Measurements from ENCODE around the gene GGT5.

GGT5 gene

DNA sequence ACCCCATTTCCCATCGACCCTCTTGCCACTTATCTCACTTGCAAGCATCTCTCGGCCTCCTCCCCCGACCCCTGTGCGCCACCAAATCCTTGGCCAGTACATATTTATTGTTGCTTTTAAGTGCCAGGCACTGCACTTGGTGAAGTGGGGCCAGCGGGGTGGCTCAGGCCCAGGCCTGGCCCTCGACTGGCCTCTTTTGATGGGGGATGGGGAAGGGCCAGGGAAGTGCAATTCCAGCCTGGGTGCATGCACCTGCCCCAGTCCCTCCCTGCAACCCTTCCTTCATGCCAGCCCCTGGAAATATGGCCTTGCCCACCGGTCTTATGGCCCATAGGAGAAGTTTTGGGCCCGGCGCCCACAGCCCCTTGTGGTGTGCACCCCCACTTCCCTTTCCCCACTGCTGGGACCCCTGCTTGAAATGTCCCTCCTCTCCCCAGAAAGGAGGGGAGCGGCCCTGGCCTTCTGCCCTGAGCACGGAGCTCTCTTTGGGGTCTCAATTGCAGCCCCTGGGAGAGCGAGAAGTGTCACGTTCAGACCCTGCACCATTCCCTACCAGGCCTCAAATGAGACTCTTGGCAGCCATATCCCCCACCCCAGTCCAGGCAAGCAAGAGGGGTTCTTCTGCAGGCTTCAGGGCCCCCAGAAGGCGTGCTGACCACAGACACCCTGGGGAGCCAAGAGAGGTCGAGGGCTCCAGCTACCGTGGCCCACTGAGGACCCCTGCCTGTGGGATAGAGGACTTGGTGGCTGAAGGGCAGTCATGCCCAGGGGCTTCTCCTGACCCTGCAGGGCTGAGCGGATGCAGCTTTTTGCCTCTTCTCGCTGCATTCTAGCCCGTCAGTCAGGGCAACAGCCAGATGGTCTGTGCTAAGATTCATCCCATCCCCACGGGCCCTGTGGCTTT lies 62.6 kb downstream of the GGT5 start:
- DNase-seq = peak; percentile 11

DNA sequence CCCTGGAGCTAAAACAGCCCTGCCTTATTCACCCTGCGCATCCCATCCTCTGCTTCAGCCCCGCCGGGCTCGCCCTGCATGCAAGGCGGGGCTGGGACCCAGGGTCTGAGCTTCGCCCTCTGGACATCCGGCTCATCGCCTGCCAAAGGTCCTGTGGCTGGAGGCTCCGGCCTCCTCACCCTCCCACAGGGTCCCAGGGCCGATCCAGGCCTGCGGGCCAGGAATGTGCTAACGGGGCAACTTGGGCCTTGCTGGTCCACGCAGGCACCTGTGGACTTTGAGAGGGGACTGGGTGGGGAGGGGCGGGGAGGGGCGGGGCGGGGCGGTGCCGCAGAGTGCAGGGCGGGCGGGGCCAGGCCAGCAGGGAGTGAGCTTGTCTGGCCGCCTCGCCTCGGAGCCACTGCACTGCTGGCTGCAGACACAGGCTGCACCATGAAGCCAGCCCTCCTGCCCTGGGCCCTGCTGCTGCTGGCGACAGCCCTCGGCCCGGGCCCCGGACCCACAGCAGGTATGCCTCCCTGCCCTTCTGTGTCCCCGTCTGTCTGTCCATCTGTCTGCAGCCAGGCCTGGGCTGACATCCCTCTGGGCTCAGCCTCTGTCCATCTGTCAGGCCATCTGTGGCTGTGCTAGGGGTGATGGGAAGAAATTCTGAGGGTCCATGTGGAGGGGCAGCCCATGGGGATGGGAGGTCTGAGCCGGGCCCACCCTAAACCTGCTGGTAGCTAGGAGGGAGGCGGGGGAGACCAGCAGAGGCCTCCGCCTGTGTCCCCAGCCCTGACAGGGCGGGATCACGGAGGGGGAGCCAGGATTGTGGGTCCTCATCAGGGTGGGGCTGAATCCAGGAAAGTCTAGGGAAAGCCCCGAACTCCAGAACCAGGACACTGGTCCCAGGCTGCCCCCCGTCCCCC lies 63.5 kb downstream of the GGT5 start, which contains the start of gene SUSD2:
Gene SUSD2 (plus strand): TSS at position 400 of the 908 bp plus-strand sequence. CDS start 33 bp downstream, at position 433.
- DNase-seq = no peak

DNA sequence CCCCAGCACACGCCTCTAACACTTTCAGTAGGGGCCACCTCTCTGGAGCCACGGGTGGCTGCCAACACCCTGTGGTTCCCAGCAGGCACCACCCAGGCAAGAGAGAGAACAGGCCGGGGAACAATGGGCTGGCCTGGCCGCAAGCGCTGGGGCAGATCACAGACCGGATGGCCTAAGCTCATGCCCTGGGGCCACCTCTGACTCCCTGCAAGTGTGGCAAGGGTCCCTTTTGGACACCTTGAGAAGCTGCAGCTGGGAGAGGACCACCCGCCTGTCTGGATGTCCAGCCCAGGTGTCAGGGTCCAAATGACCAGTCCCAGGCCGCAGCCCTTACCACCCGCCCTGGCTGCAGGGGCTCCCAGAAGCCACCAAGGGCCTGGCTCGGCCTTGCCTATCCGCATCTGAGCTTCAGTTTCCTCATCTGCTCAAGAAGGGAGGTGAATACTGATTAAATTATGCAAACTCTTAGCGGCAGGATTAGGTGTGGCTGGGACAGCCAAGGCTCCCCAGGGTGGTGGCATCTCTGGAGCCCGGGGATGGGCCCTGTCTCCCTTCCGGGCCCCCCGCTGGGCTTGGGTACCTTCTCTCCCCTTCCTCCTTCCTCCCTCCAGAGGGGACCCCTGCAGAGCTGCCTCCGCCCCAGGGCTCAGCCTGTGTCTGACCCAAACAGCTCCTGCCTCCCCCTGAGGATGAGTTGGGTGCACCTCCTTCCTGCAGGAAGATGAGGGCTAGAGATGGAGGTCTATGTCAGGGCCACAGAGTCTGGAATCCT lies 64.4 kb downstream of the GGT5 start:
- no peak for DNase-seq

DNA sequence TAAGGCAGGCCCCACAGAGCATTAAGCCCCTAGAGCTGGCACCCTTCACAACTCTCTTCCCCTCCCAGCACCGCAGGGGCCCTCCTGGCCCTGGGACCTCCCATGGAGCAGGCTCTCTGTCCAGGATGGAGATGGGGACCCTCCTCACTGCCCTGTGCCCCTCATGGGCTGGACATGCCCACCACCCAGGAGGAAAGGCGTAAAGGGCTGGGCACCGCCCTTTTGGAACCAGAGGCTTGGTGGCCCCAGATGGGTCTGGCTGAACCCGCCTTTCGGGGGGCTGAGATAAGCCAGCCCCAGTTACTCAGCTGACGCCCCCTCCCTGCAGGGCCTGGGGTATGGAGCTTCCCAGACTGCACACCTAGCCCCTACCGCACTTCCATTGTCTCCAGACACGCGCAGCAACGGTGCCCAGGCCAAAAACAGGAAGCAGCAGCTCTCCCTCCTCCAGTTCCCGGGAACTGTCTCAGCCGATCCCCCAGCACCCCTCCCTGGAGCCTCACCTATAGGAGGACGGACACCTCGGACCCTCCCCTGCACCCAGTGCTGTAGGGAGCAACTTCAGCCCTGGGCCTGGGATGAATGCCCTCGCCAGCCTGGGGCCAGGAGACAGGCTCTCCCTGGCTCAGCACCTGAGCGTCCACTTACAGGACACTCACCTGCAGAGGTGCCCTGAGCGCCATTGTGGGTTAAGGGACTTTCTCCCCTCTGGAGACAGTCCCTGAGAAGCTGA lies 65.2 kb downstream of the GGT5 start:
- DNase-seq = no peak

GRCh38 chr22:24178502-24179440 lies 66.1 kb downstream of the GGT5 start:
- DNase-seq = no peak

DNA sequence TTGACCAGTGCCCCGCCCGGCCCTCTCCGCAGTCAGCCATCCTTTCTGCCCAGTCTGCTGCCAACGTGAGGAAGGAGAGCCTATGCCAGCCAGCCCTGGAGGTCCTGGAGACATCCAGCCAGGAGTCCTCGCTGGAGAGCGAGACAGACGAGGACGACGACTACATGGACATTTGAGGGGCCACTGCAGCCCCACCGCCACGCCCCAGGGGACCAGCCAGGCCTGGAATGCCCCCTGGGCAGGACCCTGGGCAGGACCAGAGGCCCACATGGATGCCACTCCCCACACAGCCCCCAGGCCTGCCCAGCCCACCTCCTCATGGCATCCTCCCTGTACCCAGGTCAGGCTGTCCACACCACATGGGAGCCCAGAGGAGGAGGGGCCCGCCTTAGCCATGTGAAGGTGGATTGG lies 66.9 kb downstream of the GGT5 start:
- DNase-seq = no peak

- no peak for DNase-seq
These were observed 67.4 kb downstream of the GGT5 start for GRCh38 chr22:24177456-24177855.

DNA sequence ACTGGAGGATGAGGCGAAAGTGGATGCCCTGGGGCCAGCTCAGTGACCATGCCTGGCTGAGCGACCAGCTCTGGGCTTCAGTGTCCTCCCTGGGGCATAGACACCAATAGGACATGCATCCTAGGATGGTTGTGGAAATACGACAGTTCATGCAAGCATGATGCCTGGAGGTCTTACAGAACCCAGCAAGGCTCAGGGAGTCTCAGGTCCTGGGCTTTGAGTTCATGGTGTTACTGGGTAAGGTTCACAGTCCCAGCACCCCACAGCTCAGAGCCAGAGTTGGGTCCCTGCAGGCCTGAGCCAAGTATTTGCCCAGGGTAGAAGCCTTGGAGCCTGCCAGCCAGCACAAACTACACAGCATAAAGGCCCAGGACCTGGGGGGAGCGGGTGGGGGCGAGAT lies 67.8 kb downstream of the GGT5 start:
- DNase-seq = no peak

- no peak for DNase-seq
These were observed 68.3 kb downstream of the GGT5 start for GRCh38 chr22:24176630-24177029.

GRCh38 chr22:24176040-24176439 lies 68.8 kb downstream of the GGT5 start:
- no peak for DNase-seq

- peak; percentile 11 for DNase-seq
These were observed 69.6 kb downstream of the GGT5 start for GRCh38 chr22:24175160-24175808.

- DNase-seq = no peak
These were observed 73.1 kb downstream of the GGT5 start for GRCh38 chr22:24171822-24172221.

DNA sequence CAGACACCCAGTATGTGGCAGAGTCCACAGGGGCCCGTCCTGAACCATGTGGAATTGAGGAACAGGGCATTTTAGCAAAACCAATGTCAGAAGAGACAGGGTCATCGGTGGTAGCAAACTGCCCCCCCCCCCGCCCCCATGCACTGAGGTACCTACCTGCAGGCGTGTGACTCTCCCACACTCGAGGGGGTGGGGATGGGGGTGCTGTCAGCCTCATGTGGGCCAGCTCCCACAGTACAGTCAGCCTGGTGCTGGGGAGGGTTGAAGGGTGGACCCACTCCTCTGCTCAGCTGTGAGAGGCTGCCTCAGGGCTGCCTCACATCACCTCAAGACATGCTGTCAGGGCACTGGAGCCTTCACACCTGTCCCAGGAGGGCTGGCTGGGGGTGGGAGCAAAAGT lies 74.2 kb downstream of the GGT5 start:
- no peak for DNase-seq

GRCh38 chr22:24170188-24170587 lies 74.7 kb downstream of the GGT5 start:
- no peak for DNase-seq

Measured in NK-92 treated with Interleukin-12 subunit alpha and Interleukin-12 subunit beta, amount 100 ng/mL, for 24 hours (cell line).